Dendritic cell treated with granulocyte-macrophage colony-stimulating factor and Interleukin-4, amounts not matched to agents 40 ng/mL and 50 ng/mL, for 4 days (primary cell): Measurements from ENCODE around the gene MT3.
A peak's percentile ranks its signal among the peaks of the same experiment; 100 is the strongest.

ENCODE experiments used
- H3K27ac Mint-ChIP-seq: one replicate; pipeline ENCODE4 v1.8.0; 2022; ENCODE audit warnings: mild to moderate bottlenecking, mixed read lengths
- H3K27me3 Mint-ChIP-seq: one replicate; pipeline ENCODE4 v1.8.0; 2022; ENCODE audit warnings: mild to moderate bottlenecking, mixed read lengths
- H3K36me3 Mint-ChIP-seq: one replicate; pipeline ENCODE4 v1.8.0; 2022; ENCODE audit warnings: low read depth, mixed read lengths
- H3K4me1 Mint-ChIP-seq: one replicate; pipeline ENCODE4 v1.8.0; 2022; ENCODE audit warnings: low read depth, mixed read lengths
- H3K4me3 Mint-ChIP-seq: one replicate; pipeline ENCODE4 v1.8.0; 2022; ENCODE audit warnings: mild to moderate bottlenecking, moderate library complexity, mixed read lengths
- H3K9me3 Mint-ChIP-seq: one replicate; pipeline ENCODE4 v1.8.0; 2022; ENCODE audit warnings: mixed read lengths
- intact Hi-C: fragments of 100-400 bp; cut with micrococcal nuclease; formaldehyde crosslinking; loops from one replicate; pipeline ENCODE4 v1.15.0; 2022

The MT3 gene

GRCh38 chr16:56589141-56590039 lies at the start of gene MT3:
Gene MT3, plus strand, starts transcription at chr16:56589528. Its CDS starts 63 bp downstream, at chr16:56589591.
- peaks cover 50% of the 10 kb centered on the region for H3K27me3 Mint-ChIP-seq
- peak within 1 kb of the TSS; percentile 51 for H3K4me3 Mint-ChIP-seq
- no peaks in the 10 kb centered on the region for H3K9me3 Mint-ChIP-seq
- intact Hi-C loops, result no loop called here
- no peak within 1 kb of the TSS for H3K27ac Mint-ChIP-seq
- no peaks in the 10 kb centered on the region for H3K36me3 Mint-ChIP-seq
- peaks cover 26% of the 10 kb centered on the region for H3K4me1 Mint-ChIP-seq

- H3K36me3 Mint-ChIP-seq, result no peaks in the 10 kb centered on the region
These were observed 49.7 kb upstream of the MT3 start for GRCh38 chr16:56539656-56540055.

GRCh38 chr16:56542039-56542438 lies 47.3 kb upstream of the MT3 start:
- peaks cover 22% of the 10 kb centered on the region for H3K27me3 Mint-ChIP-seq
- no peak overlapping the region for H3K27ac Mint-ChIP-seq
- H3K36me3 Mint-ChIP-seq, result no peaks in the 10 kb centered on the region
- H3K4me1 Mint-ChIP-seq, result peaks cover 19% of the 10 kb centered on the region
- no peak overlapping the region for H3K4me3 Mint-ChIP-seq
- no peaks in the 10 kb centered on the region for H3K9me3 Mint-ChIP-seq
- intact Hi-C loops, result no loop called here

More at GRCh38 chr16:56539656-56540055, 49.7 kb upstream of the MT3 start:
- Mint-ChIP-seq H3K4me1 (peaks cover 19% of the 10 kb centered on the region), H3K4me3 (no peak overlapping the region), H3K27me3 (peaks cover 18% of the 10 kb centered on the region), H3K9me3 (no peaks in the 10 kb centered on the region), H3K27ac (no peak overlapping the region)
- intact Hi-C loops, result no loop called here

GRCh38 chr16:56547120-56547948 lies 42.0 kb upstream of the MT3 start:
- Mint-ChIP-seq H3K4me3 (no peak overlapping the region), H3K9me3 (no peaks in the 10 kb centered on the region), H3K36me3 (no peaks in the 10 kb centered on the region), H3K4me1 (peaks cover 21% of the 10 kb centered on the region), H3K27ac (no peak overlapping the region), H3K27me3 (peaks cover 17% of the 10 kb centered on the region)
- intact Hi-C loops, result no loop called here

GRCh38 chr16:56547949-56548567 lies 41.3 kb upstream of the MT3 start:
- H3K27ac Mint-ChIP-seq, result no peak overlapping the region
- H3K36me3 Mint-ChIP-seq, result no peaks in the 10 kb centered on the region
- no peaks in the 10 kb centered on the region for H3K9me3 Mint-ChIP-seq
- peaks cover 18% of the 10 kb centered on the region for H3K4me1 Mint-ChIP-seq
- H3K4me3 Mint-ChIP-seq, result no peak overlapping the region
- peaks cover 15% of the 10 kb centered on the region for H3K27me3 Mint-ChIP-seq
- intact Hi-C loops, result no loop called here

- H3K36me3 Mint-ChIP-seq, result no peaks in the 10 kb centered on the region
- intact Hi-C loops, result no loop called here
- H3K4me3 Mint-ChIP-seq, result no peak overlapping the region
- H3K27me3 Mint-ChIP-seq, result peaks cover 14% of the 10 kb centered on the region
- H3K9me3 Mint-ChIP-seq, result no peaks in the 10 kb centered on the region
- peaks cover 18% of the 10 kb centered on the region for H3K4me1 Mint-ChIP-seq
- H3K27ac Mint-ChIP-seq, result no peak overlapping the region
These were observed 40.2 kb upstream of the MT3 start for GRCh38 chr16:56549161-56549560.

GRCh38 chr16:56549744-56550385 lies 39.5 kb upstream of the MT3 start:
- intact Hi-C loops, result no loop called here
- H3K9me3 Mint-ChIP-seq, result no peaks in the 10 kb centered on the region
- H3K27me3 Mint-ChIP-seq, result peaks cover 17% of the 10 kb centered on the region
- H3K4me3 Mint-ChIP-seq, result no peak overlapping the region
- H3K36me3 Mint-ChIP-seq, result no peaks in the 10 kb centered on the region
- H3K27ac Mint-ChIP-seq, result no peak overlapping the region
- H3K4me1 Mint-ChIP-seq, result peaks cover 18% of the 10 kb centered on the region

- no peak overlapping the region for H3K27ac Mint-ChIP-seq
- H3K27me3 Mint-ChIP-seq, result peaks cover 12% of the 10 kb centered on the region
- intact Hi-C loops, result no loop called here
- peaks cover 18% of the 10 kb centered on the region for H3K4me1 Mint-ChIP-seq
- no peak overlapping the region for H3K4me3 Mint-ChIP-seq
- H3K9me3 Mint-ChIP-seq, result no peaks in the 10 kb centered on the region
- no peaks in the 10 kb centered on the region for H3K36me3 Mint-ChIP-seq
These were observed 37.3 kb upstream of the MT3 start for GRCh38 chr16:56551796-56552738.

GRCh38 chr16:56554441-56554840 lies 34.9 kb upstream of the MT3 start:
- Mint-ChIP-seq H3K36me3 (no peaks in the 10 kb centered on the region), H3K27ac (no peak overlapping the region), H3K4me3 (no peak overlapping the region), H3K4me1 (peaks cover 9% of the 10 kb centered on the region), H3K27me3 (peaks cover 20% of the 10 kb centered on the region), H3K9me3 (no peaks in the 10 kb centered on the region)
- intact Hi-C loops, result no loop called here

- Mint-ChIP-seq H3K4me3 (no peak overlapping the region), H3K4me1 (no peaks in the 10 kb centered on the region), H3K27me3 (peaks cover 26% of the 10 kb centered on the region), H3K36me3 (no peaks in the 10 kb centered on the region), H3K27ac (no peak overlapping the region), H3K9me3 (no peaks in the 10 kb centered on the region)
- intact Hi-C loops, result no loop called here
These were observed 31.1 kb upstream of the MT3 start for GRCh38 chr16:56558024-56558747.

- Mint-ChIP-seq H3K9me3 (no peaks in the 10 kb centered on the region), H3K27ac (no peak overlapping the region), H3K4me1 (no peaks in the 10 kb centered on the region), H3K36me3 (no peaks in the 10 kb centered on the region), H3K27me3 (peaks cover 24% of the 10 kb centered on the region), H3K4me3 (no peak overlapping the region)
- intact Hi-C loops, result no loop called here
These were observed 30.2 kb upstream of the MT3 start for GRCh38 chr16:56559109-56559508.

- Mint-ChIP-seq H3K27me3 (peaks cover 22% of the 10 kb centered on the region), H3K27ac (no peak overlapping the region), H3K9me3 (no peaks in the 10 kb centered on the region), H3K4me3 (no peak overlapping the region), H3K4me1 (no peaks in the 10 kb centered on the region), H3K36me3 (no peaks in the 10 kb centered on the region)
- intact Hi-C loops, result no loop called here
These were observed 28.9 kb upstream of the MT3 start for GRCh38 chr16:56560447-56560846.
